ENCODE results near the gene SORBS1. TPM values are rescaled to one million over a fixed set of nuclear protein-coding genes. Genes with fewer than 3 reads are reported as not detected.

The SORBS1 gene
- total and polyA plus RNA-seq, 2 of the 13 experiments (the other 11 are each of a cell fraction or from before 2014, with no cell fraction given) = 16.8 to 39.8 TPM

DNA sequence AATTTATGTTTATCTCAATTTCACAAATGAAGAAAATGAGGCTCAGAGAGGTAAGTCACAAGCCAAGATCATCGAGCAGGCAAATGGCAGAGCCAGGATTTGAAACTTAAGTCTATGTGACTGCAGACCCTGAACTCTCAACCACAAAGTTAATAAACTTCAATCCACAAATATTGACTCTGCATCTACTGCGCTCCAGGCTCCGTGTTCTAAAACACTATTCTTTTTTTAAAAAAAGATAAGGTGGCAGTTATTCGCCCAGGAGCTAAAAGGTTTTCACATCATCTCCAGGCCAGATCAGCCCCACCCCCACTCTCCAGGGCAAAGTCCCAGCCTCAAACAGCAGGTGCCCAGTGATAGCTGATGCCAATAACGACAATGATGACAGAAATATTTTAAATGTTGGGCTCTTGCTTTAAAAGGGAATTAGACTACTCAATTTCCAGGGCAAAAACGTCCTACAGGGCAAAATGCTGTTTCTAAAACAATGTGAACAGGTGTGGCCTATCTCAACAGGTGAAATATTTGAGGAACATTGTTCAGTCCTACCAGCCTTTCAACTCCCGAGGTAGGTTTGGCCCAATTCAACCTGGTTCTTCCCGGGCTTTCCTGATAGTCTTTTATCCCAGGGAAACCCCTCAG lies 85.2 kb downstream of the SORBS1 start (continued):
- TF ChIP-seq CHCHD3 (CRISPR knock-in tag; IDR thresholded peaks at IDR 0.05) = no peak
- TF ChIP-seq ZNF44 (CRISPR knock-in tag; IDR thresholded peaks at IDR 0.05) = 0 out of 2 replicates have a peak, but pooled peaks have one; percentile 26
- no peak; the same call in 1 of the 2 replicates for TF ChIP-seq ATF1 (CRISPR knock-in tag; IDR thresholded peaks at IDR 0.05)
- TF ChIP-seq, protein P1, sequence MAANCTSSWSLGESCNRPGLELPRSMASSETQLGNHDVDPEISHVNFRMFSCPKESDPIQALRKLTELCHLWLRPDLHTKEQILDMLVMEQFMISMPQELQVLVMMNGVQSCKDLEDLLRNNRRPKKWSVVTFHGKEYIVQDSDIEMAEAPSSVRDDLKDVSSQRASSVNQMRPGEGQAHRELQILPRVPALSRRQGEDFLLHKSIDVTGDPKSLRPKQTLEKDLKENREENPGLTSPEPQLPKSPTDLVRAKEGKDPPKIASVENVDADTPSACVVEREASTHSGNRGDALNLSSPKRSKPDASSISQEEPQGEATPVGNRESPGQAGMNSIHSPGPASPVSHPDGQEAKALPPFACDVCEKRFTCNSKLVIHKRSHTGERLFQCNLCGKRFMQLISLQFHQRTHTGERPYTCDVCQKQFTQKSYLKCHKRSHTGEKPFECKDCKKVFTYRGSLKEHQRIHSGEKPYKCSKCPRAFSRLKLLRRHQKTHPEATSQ (CRISPR knock-in tag; IDR thresholded peaks at IDR 0.05; ENCODE audit: borderline replicate concordance) = no peak
- TF ChIP-seq ZIK1 (CRISPR knock-in tag; IDR thresholded peaks at IDR 0.05; ENCODE audit: borderline replicate concordance, low read depth) = no peak
- TF ChIP-seq RARA (CRISPR knock-in tag; IDR thresholded peaks at IDR 0.05) = peak; percentile 73
- TF ChIP-seq, protein P2, sequence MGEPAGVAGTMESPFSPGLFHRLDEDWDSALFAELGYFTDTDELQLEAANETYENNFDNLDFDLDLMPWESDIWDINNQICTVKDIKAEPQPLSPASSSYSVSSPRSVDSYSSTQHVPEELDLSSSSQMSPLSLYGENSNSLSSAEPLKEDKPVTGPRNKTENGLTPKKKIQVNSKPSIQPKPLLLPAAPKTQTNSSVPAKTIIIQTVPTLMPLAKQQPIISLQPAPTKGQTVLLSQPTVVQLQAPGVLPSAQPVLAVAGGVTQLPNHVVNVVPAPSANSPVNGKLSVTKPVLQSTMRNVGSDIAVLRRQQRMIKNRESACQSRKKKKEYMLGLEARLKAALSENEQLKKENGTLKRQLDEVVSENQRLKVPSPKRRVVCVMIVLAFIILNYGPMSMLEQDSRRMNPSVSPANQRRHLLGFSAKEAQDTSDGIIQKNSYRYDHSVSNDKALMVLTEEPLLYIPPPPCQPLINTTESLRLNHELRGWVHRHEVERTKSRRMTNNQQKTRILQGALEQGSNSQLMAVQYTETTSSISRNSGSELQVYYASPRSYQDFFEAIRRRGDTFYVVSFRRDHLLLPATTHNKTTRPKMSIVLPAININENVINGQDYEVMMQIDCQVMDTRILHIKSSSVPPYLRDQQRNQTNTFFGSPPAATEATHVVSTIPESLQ (CRISPR knock-in tag; conservative IDR thresholded peaks at IDR 0.05) = peak; percentile 34; the same call in 1 of the 2 replicates
- peak; percentile 95 for TF ChIP-seq HNF4A (CRISPR knock-in tag; IDR thresholded peaks at IDR 0.05)
- TF ChIP-seq ZNF878 (CRISPR knock-in tag; IDR thresholded peaks at IDR 0.05) = peak; percentile 76
- TF ChIP-seq GATAD2A (CRISPR knock-in tag; IDR thresholded peaks at IDR 0.05) = peak; percentile 95
- peak; percentile 69 for TF ChIP-seq ZNF317 (CRISPR knock-in tag; IDR thresholded peaks at IDR 0.05)
- TF ChIP-seq ARNTL (CRISPR knock-in tag; IDR thresholded peaks at IDR 0.05) = peak; percentile 51; the same call in 1 of the 2 replicates
- TF ChIP-seq SMAD3 (CRISPR knock-in tag; IDR thresholded peaks at IDR 0.05) = peak; percentile 49; the same call in 1 of the 2 replicates
- 0 out of 2 replicates have a peak, but pooled peaks have one; percentile 48 for TF ChIP-seq ZNF614 (CRISPR knock-in tag; IDR thresholded peaks at IDR 0.05; ENCODE audit: borderline replicate concordance)
- no peak for TF ChIP-seq PAX8 (CRISPR knock-in tag; IDR thresholded peaks at IDR 0.05; ENCODE audit: borderline replicate concordance)
- TF ChIP-seq MED1 (CRISPR knock-in tag; IDR thresholded peaks at IDR 0.05) = peak; percentile 95
- peak; percentile 59; the same call in 1 of the 2 replicates for TF ChIP-seq SIX4 (CRISPR knock-in tag; IDR thresholded peaks at IDR 0.05)
- peak; percentile 68; the same call in 1 of the 2 replicates for TF ChIP-seq ZNF292 (CRISPR knock-in tag; IDR thresholded peaks at IDR 0.05; ENCODE audit: borderline replicate concordance, low read depth)
- TF ChIP-seq, protein P3, sequence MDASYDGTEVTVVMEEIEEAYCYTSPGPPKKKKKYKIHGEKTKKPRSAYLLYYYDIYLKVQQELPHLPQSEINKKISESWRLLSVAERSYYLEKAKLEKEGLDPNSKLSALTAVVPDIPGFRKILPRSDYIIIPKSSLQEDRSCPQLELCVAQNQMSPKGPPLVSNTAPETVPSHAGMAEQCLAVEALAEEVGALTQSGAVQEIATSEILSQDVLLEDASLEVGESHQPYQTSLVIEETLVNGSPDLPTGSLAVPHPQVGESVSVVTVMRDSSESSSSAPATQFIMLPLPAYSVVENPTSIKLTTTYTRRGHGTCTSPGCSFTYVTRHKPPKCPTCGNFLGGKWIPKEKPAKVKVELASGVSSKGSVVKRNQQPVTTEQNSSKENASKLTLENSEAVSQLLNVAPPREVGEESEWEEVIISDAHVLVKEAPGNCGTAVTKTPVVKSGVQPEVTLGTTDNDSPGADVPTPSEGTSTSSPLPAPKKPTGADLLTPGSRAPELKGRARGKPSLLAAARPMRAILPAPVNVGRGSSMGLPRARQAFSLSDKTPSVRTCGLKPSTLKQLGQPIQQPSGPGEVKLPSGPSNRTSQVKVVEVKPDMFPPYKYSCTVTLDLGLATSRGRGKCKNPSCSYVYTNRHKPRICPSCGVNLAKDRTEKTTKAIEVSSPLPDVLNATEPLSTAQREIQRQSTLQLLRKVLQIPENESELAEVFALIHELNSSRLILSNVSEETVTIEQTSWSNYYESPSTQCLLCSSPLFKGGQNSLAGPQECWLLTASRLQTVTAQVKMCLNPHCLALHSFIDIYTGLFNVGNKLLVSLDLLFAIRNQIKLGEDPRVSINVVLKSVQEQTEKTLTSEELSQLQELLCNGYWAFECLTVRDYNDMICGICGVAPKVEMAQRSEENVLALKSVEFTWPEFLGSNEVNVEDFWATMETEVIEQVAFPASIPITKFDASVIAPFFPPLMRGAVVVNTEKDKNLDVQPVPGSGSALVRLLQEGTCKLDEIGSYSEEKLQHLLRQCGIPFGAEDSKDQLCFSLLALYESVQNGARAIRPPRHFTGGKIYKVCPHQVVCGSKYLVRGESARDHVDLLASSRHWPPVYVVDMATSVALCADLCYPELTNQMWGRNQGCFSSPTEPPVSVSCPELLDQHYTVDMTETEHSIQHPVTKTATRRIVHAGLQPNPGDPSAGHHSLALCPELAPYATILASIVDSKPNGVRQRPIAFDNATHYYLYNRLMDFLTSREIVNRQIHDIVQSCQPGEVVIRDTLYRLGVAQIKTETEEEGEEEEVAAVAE (CRISPR knock-in tag; IDR thresholded peaks at IDR 0.05; ENCODE audit: borderline replicate concordance) = peak; percentile 30; the same call in 1 of the 2 replicates
- TF ChIP-seq KMT2B (CRISPR knock-in tag; IDR thresholded peaks at IDR 0.05) = 0 out of 2 replicates have a peak, but pooled peaks have one; percentile 35
